Endothelial cell (in vitro differentiated cells): ENCODE measurements around the gene XXYLT1. TPM values are rescaled to one million over a fixed set of nuclear protein-coding genes. Genes with fewer than 3 reads are reported as not detected.
"Not testable (repeated sequence)": the region's sequence is repeated elsewhere in the genome, so short reads cannot be mapped to it uniquely, and the experiment has no call there.

ENCODE experiments used
- DNase-seq: peaks from one replicate; pipeline ENCODE4 v3.0.0; 2021; ENCODE audit warnings: low spot score
- H3K27ac Mint-ChIP-seq: one replicate; pipeline ENCODE4 v1.8.0; 2021; ENCODE audit warnings: mixed read lengths, inconsistent platforms; ENCODE audit not compliant: unreplicated experiment
- H3K27me3 Mint-ChIP-seq: one replicate; pipeline ENCODE4 v1.8.0; 2021; ENCODE audit warnings: mild to moderate bottlenecking, moderate library complexity, mixed read lengths, inconsistent platforms; ENCODE audit not compliant: unreplicated experiment
- H3K36me3 Mint-ChIP-seq: one replicate; pipeline ENCODE4 v1.8.0; 2021; ENCODE audit warnings: mild to moderate bottlenecking, low read depth, mixed read lengths, inconsistent platforms; ENCODE audit not compliant: unreplicated experiment
- H3K4me1 Mint-ChIP-seq: one replicate; pipeline ENCODE4 v1.8.0; 2021; ENCODE audit warnings: mild to moderate bottlenecking, mixed read lengths, inconsistent platforms; ENCODE audit not compliant: unreplicated experiment
- H3K4me3 Mint-ChIP-seq: one replicate; pipeline ENCODE4 v1.8.0; 2021; ENCODE audit warnings: mild to moderate bottlenecking, mixed read lengths, inconsistent platforms; ENCODE audit not compliant: unreplicated experiment
- H3K9me3 Mint-ChIP-seq: one replicate; pipeline ENCODE4 v1.8.0; 2021; ENCODE audit warnings: mixed read lengths, inconsistent platforms; ENCODE audit not compliant: unreplicated experiment
- CTCF ChIP-seq: fragments of 200-600 bp; sonication (generic); IDR thresholded peaks from one replicate; pipeline ENCODE4 v1.5.0; 2021; ENCODE audit warnings: antibody characterized with exemption; ENCODE audit not compliant: unreplicated experiment
- total RNA-seq: library from RNA; stranded (reverse); fragmentation: NEBNext Ultra II Directional; extraction: Animal tissue kit (Norgen Biotek cat#: 25700); gene quantifications from one replicate; pipeline ENCODE4 v1.2.1, GENCODE V29; 2021; ENCODE audit not compliant: unreplicated experiment

Gene XXYLT1
- total RNA-seq, 1 donor from 2014 or later = 25.0 TPM

- no peak overlapping the region for H3K4me3 Mint-ChIP-seq
- TF ChIP-seq CTCF = no peak
- peaks cover 9% of the 10 kb centered on the region for H3K36me3 Mint-ChIP-seq
- peaks cover 14% of the 10 kb centered on the region for H3K4me1 Mint-ChIP-seq
- H3K27me3 Mint-ChIP-seq = peaks cover 11% of the 10 kb centered on the region
- no peak for DNase-seq
- H3K27ac Mint-ChIP-seq = no peak overlapping the region
- no peaks in the 10 kb centered on the region for H3K9me3 Mint-ChIP-seq
Observed at GRCh38 chr3:195094191-195094921, 176.6 kb downstream of the XXYLT1 start.

GRCh38 chr3:195093731-195094130, 177.2 kb downstream of the XXYLT1 start:
- H3K4me3 Mint-ChIP-seq = no peak overlapping the region
- H3K27me3 Mint-ChIP-seq = peaks cover 9% of the 10 kb centered on the region
- H3K36me3 Mint-ChIP-seq = peaks cover 9% of the 10 kb centered on the region
- H3K4me1 Mint-ChIP-seq = peaks cover 14% of the 10 kb centered on the region
- no peaks in the 10 kb centered on the region for H3K9me3 Mint-ChIP-seq
- no peak for TF ChIP-seq CTCF
- H3K27ac Mint-ChIP-seq = no peak overlapping the region
- DNase-seq = no peak

DNA sequence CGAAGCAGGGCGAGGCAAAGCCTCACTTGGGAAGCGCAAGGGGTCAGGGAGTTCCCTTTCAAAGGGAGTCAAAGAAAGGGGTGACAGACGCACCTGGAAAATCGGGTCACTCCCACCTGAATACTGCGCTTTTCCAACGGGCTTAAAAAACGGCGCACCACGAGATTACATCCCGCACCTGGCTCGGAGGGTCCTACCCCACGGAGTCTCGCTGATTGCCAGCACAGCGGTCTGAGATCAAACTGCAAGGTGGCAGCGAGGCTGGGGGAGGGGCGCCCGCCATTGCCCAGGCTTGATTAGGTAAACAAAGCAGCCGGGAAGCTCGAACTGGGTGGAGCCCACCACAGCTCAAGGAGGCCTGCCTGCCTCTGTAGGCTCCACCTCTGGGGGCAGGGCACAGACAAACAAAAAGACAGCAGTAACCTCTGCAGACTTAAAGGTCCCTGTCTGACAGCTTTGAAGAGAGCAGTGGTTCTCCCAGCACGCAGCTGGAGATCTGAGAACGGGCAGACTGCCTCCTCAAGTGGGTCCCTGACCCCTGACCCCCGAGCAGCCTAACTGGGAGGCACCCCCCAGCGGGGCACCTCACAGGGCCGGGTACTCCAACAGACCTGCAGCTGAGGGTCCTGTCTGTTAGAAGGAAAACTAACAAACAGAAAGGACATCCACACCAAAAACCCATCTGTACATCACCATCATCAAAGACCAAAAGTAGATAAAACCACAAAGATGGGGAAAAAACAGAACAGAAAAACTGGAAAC, 182.9 kb downstream of the XXYLT1 start:
- not testable (repeated sequence) for H3K9me3 Mint-ChIP-seq, DNase-seq
- Mint-ChIP-seq H3K36me3 (peaks cover 15% of the 10 kb centered on the region), H3K4me1 (peaks cover 19% of the 10 kb centered on the region), H3K27me3 (peaks cover 14% of the 10 kb centered on the region), H3K4me3 (peak overlapping the region; percentile 84), H3K27ac (peak overlapping the region; percentile 78)

- Mint-ChIP-seq H3K4me3 (peak overlapping the region; percentile 84), H3K27ac (peak overlapping the region; percentile 78), H3K36me3 (peaks cover 15% of the 10 kb centered on the region), H3K4me1 (peaks cover 26% of the 10 kb centered on the region), H3K27me3 (peaks cover 15% of the 10 kb centered on the region), H3K9me3 (no peaks in the 10 kb centered on the region)
- TF ChIP-seq CTCF = no peak
- DNase-seq = no peak
Observed at GRCh38 chr3:195087328-195087727, 183.6 kb downstream of the XXYLT1 start.

DNA sequence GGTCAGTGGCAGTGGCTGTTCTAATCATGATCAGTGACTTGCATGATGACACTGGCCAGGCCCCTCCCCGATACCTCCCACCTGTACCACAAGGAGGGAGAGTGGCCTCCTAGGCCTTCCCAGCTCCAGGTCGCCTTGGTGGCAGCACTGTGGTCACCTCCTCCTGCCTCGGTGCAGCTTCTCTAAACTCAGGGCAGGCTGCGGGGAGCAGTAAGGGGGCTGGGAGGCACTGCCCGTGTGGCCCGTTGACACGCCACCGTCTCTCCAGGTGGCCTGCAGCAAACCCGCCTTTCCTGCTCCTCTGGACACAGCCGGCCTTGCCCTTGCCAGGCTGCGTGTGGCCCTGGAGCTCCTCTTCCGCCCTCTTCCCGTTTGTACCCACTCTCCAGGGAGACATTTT, 184.1 kb downstream of the XXYLT1 start:
- Mint-ChIP-seq H3K27me3 (peaks cover 16% of the 10 kb centered on the region), H3K4me1 (peaks cover 30% of the 10 kb centered on the region), H3K27ac (no peak overlapping the region), H3K4me3 (no peak overlapping the region), H3K36me3 (peaks cover 15% of the 10 kb centered on the region), H3K9me3 (no peaks in the 10 kb centered on the region)
- no peak for DNase-seq
- TF ChIP-seq CTCF = no peak
